Mesothelial cell of epicardium (in vitro differentiated cells): Measurements from ENCODE around the gene PCDHB6. TPM values are rescaled to one million over a fixed set of nuclear protein-coding genes. Genes with fewer than 3 reads are reported as not detected.
"Not testable (repeated sequence)": the region's sequence is repeated elsewhere in the genome, so short reads cannot be mapped to it uniquely, and the experiment has no call there.

ENCODE experiments used
- DNase-seq, 2 experiments: peaks; one replicate each; pipeline ENCODE4 v3.0.0; 2021; ENCODE audit warnings: low spot score in 2 of 2; ENCODE audit not compliant: unreplicated experiment in 2 of 2
- H3K27ac Mint-ChIP-seq: 2 replicates; pipeline ENCODE4 v1.8.0; 2021; ENCODE audit warnings: mixed read lengths
- H3K27me3 Mint-ChIP-seq: 2 replicates; pipeline ENCODE4 v1.8.0; 2021; ENCODE audit warnings: low read depth, mixed read lengths
- H3K36me3 Mint-ChIP-seq: 2 replicates; pipeline ENCODE4 v1.8.0; 2021; ENCODE audit warnings: mixed read lengths
- H3K4me1 Mint-ChIP-seq: 2 replicates; pipeline ENCODE4 v1.8.0; 2021; ENCODE audit warnings: mixed read lengths
- H3K4me3 Mint-ChIP-seq: 2 replicates; pipeline ENCODE4 v1.8.0; 2021; ENCODE audit warnings: mild to moderate bottlenecking, moderate library complexity, mixed read lengths
- H3K9me3 Mint-ChIP-seq: 2 replicates; pipeline ENCODE4 v1.8.0; 2021; ENCODE audit warnings: mixed read lengths
- CTCF ChIP-seq: fragments of 200-600 bp; sonication (generic); IDR thresholded peaks from one replicate; pipeline ENCODE4 v1.5.0; 2021; ENCODE audit warnings: antibody characterized with exemption; ENCODE audit not compliant: unreplicated experiment
- total RNA-seq: library from RNA; stranded (reverse); gene quantifications from 3 replicates; pipeline ENCODE4 v1.2.1, GENCODE V29; 2021

PCDHB6 gene
- total RNA-seq, 1 donor from 2014 or later: 2.1 TPM

- peaks cover 65% of the 10 kb centered on the region for H3K36me3 Mint-ChIP-seq
- no peak for TF ChIP-seq CTCF
- no peaks in the 10 kb centered on the region for H3K4me1 Mint-ChIP-seq
- H3K27ac Mint-ChIP-seq: no peak overlapping the region
- no peak overlapping the region for H3K4me3 Mint-ChIP-seq
- no peaks in the 10 kb centered on the region for H3K27me3 Mint-ChIP-seq
- peaks cover 73% of the 10 kb centered on the region for H3K9me3 Mint-ChIP-seq
- no peak for DNase-seq
These were observed 46.5 kb downstream of the PCDHB6 start for GRCh38 chr5:141196363-141196762.

GRCh38 chr5:141199359-141200235, 49.7 kb downstream of the PCDHB6 start, which contains the start of gene PCDHB11:
Gene PCDHB11, plus strand, starts transcription at chr5:141199627. Its CDS starts 148 bp downstream, at chr5:141199775.
- no peaks in the 10 kb centered on the region for H3K4me1 Mint-ChIP-seq
- H3K36me3 Mint-ChIP-seq: peaks cover 54% of the 10 kb centered on the region
- H3K4me3 Mint-ChIP-seq: peak within 1 kb of the TSS; percentile 10
- no peak for DNase-seq
- peak; percentile 32 for TF ChIP-seq CTCF
- H3K27me3 Mint-ChIP-seq: no peaks in the 10 kb centered on the region
- no peak within 1 kb of the TSS for H3K27ac Mint-ChIP-seq
- peaks cover 58% of the 10 kb centered on the region for H3K9me3 Mint-ChIP-seq

GRCh38 chr5:141201126-141201525, 51.3 kb downstream of the PCDHB6 start:
- not testable (repeated sequence) for H3K4me1 Mint-ChIP-seq, DNase-seq, H3K27me3 Mint-ChIP-seq, H3K27ac Mint-ChIP-seq, H3K4me3 Mint-ChIP-seq
- H3K9me3 Mint-ChIP-seq: peaks cover 60% of the 10 kb centered on the region
- H3K36me3 Mint-ChIP-seq: peaks cover 55% of the 10 kb centered on the region

- peaks cover 53% of the 10 kb centered on the region for H3K36me3 Mint-ChIP-seq
- not testable (repeated sequence) for H3K27me3 Mint-ChIP-seq, DNase-seq
These were observed 51.8 kb downstream of the PCDHB6 start for GRCh38 chr5:141201646-141202045.

More at GRCh38 chr5:141201646-141202045, 51.8 kb downstream of the PCDHB6 start:
- not testable (repeated sequence) for H3K4me1 Mint-ChIP-seq, H3K27ac Mint-ChIP-seq, H3K4me3 Mint-ChIP-seq
- peaks cover 58% of the 10 kb centered on the region for H3K9me3 Mint-ChIP-seq

Other genes starting within 250 kb of the PCDHB6 start
- 9.2 to 10.1 TPM (median 9.7 TPM) in 3 replicates for gene PCDHAC1, start 223.8 kb upstream of the PCDHB6 start, total RNA-seq
- gene PCDHAC2, start 183.6 kb upstream of the PCDHB6 start, total RNA-seq: 12.1 to 12.7 TPM (median 12.4 TPM) in 3 replicates
- gene PCDHB1, start 98.7 kb upstream of the PCDHB6 start, total RNA-seq: 0.16 to 0.18 TPM (median 0.16 TPM) in 3 replicates
- 116 to 127 TPM (median 118 TPM) in 3 replicates for gene PCDHB2, start 55.4 kb upstream of the PCDHB6 start, total RNA-seq
- gene PCDHB3, start 49.6 kb upstream of the PCDHB6 start, total RNA-seq: 19.2 to 21.6 TPM (median 19.8 TPM) in 3 replicates
- gene PCDHB4, start 28.2 kb upstream of the PCDHB6 start, total RNA-seq: 7.9 to 8.6 TPM (median 8.0 TPM) in 3 replicates
- 5.2 to 6.8 TPM (median 6.0 TPM) in 3 replicates for gene PCDHB5, start 14.9 kb upstream of the PCDHB6 start, total RNA-seq
- gene PCDHB7, start 22.6 kb downstream of the PCDHB6 start, total RNA-seq: 1.4 to 1.8 TPM (median 1.6 TPM) in 3 replicates
- gene PCDHB8, start 27.7 kb downstream of the PCDHB6 start, total RNA-seq: 2.3 to 2.4 TPM (median 2.4 TPM) in 3 replicates
- 23.5 to 24.6 TPM (median 24.4 TPM) in 3 replicates for gene PCDHB16, start 32.3 kb downstream of the PCDHB6 start, total RNA-seq
- gene PCDHB9, start 37.1 kb downstream of the PCDHB6 start, total RNA-seq: 14.5 to 16.0 TPM (median 15.1 TPM) in 3 replicates
- gene PCDHB10, start 42.3 kb downstream of the PCDHB6 start, total RNA-seq: 10.8 to 11.9 TPM (median 11.7 TPM) in 3 replicates
- gene PCDHB11, start 49.6 kb downstream of the PCDHB6 start, total RNA-seq: 6.1 to 6.6 TPM (median 6.4 TPM) in 3 replicates
- 5.8 to 6.4 TPM (median 6.1 TPM) in 3 replicates for gene PCDHB12, start 58.7 kb downstream of the PCDHB6 start, total RNA-seq
- 7.8 to 8.0 TPM (median 8.0 TPM) in 3 replicates for gene PCDHB13, start 63.9 kb downstream of the PCDHB6 start, total RNA-seq
- gene PCDHB14, start 73.3 kb downstream of the PCDHB6 start, total RNA-seq: 7.1 to 8.6 TPM (median 7.7 TPM) in 3 replicates
- gene PCDHB15, start 95.3 kb downstream of the PCDHB6 start, total RNA-seq: 2.2 to 2.4 TPM (median 2.3 TPM) in 3 replicates
- gene SLC25A2, start 154.0 kb downstream of the PCDHB6 start, total RNA-seq: 1.3 to 1.6 TPM (median 1.6 TPM) in 3 replicates
- 97.2 to 103 TPM (median 99.6 TPM) in 3 replicates for gene TAF7, start 170.7 kb downstream of the PCDHB6 start, total RNA-seq
- gene PCDHGA1, start 180.5 kb downstream of the PCDHB6 start, total RNA-seq: 0.22 to 0.47 TPM (median 0.34 TPM) in 3 replicates
- gene PCDHGA2, start 188.7 kb downstream of the PCDHB6 start, total RNA-seq: 0.11 to 0.33 TPM (median 0.32 TPM) in 3 replicates
- gene PCDHGA3, start 193.8 kb downstream of the PCDHB6 start, total RNA-seq: 0.07 to 0.16 TPM (median 0.13 TPM) in 3 replicates
- gene PCDHGB1, start 200.0 kb downstream of the PCDHB6 start, total RNA-seq: 1.7 to 2.0 TPM (median 2.0 TPM) in 3 replicates
- 0.86 to 1.2 TPM (median 1.1 TPM) in 3 replicates for gene PCDHGA4, start 205.0 kb downstream of the PCDHB6 start, total RNA-seq
- gene PCDHGB2, start 209.9 kb downstream of the PCDHB6 start, total RNA-seq: 0.86 to 1.3 TPM (median 1.2 TPM) in 3 replicates
- 0.51 to 0.66 TPM (median 0.52 TPM) in 3 replicates for gene PCDHGA5, start 214.1 kb downstream of the PCDHB6 start, total RNA-seq
- gene PCDHGB3, start 220.2 kb downstream of the PCDHB6 start, total RNA-seq: 0.59 to 0.74 TPM (median 0.64 TPM) in 3 replicates
- 0.25 to 0.60 TPM (median 0.57 TPM) in 3 replicates for gene PCDHGA6, start 223.8 kb downstream of the PCDHB6 start, total RNA-seq
- 0.33 to 0.43 TPM (median 0.38 TPM) in 3 replicates for gene PCDHGA7, start 232.7 kb downstream of the PCDHB6 start, total RNA-seq
- 31.0 to 35.5 TPM (median 33.0 TPM) in 3 replicates for gene PCDHGB4, start 237.6 kb downstream of the PCDHB6 start, total RNA-seq
- gene PCDHGA8, start 242.6 kb downstream of the PCDHB6 start, total RNA-seq: 2.6 to 2.9 TPM (median 2.7 TPM) in 3 replicates
- 3.3 to 4.5 TPM (median 3.9 TPM) in 3 replicates for gene PCDHGB5, start 247.9 kb downstream of the PCDHB6 start, total RNA-seq